ENCODE measurements around the gene OR2W3. TPM values are rescaled to one million over a fixed set of nuclear protein-coding genes. Genes with fewer than 3 reads are reported as not detected.

Gene OR2W3
- total RNA-seq, 2 donors from 2014 or later = 0.82 to 0.96 TPM

DNA sequence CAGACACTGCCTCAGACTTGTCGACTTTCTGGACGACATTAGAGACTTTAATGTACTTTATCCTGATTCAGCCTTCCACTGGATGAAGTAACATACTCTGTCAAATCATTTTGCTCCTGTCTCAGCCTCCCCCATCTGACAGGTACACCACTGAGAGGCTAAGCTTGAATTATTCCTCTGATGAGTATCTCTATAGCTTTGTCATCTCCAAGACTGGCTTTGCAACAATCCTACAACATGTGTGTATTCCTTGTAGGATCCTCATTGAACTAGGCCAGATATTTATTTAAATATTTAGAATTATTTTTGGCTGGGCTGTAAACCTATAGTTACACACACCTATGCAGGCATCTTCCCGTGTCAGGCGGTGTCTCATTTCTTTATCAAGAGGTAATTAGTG lies 39.5 kb upstream of the OR2W3 start:
- Histone ChIP-seq H3K9ac (ENCODE audit: low read depth in 2 of 2, low read length in 2 of 2) (no peak overlapping the region), H3K27ac (no peak overlapping the region), H3K27me3 (peaks cover 5% of the 10 kb centered on the region), H3K36me3 (no peaks in the 10 kb centered on the region), H3K4me3 (no peak overlapping the region), H3K9me3 (no peaks in the 10 kb centered on the region), H3K4me1 (no peaks in the 10 kb centered on the region)
- TF ChIP-seq, protein P1, sequence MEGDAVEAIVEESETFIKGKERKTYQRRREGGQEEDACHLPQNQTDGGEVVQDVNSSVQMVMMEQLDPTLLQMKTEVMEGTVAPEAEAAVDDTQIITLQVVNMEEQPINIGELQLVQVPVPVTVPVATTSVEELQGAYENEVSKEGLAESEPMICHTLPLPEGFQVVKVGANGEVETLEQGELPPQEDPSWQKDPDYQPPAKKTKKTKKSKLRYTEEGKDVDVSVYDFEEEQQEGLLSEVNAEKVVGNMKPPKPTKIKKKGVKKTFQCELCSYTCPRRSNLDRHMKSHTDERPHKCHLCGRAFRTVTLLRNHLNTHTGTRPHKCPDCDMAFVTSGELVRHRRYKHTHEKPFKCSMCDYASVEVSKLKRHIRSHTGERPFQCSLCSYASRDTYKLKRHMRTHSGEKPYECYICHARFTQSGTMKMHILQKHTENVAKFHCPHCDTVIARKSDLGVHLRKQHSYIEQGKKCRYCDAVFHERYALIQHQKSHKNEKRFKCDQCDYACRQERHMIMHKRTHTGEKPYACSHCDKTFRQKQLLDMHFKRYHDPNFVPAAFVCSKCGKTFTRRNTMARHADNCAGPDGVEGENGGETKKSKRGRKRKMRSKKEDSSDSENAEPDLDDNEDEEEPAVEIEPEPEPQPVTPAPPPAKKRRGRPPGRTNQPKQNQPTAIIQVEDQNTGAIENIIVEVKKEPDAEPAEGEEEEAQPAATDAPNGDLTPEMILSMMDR (IDR thresholded peaks at IDR 0.05) = no peak
- intact Hi-C loops (cut with DNase I) = no loop called here
- DNase-seq = no peak

DNA sequence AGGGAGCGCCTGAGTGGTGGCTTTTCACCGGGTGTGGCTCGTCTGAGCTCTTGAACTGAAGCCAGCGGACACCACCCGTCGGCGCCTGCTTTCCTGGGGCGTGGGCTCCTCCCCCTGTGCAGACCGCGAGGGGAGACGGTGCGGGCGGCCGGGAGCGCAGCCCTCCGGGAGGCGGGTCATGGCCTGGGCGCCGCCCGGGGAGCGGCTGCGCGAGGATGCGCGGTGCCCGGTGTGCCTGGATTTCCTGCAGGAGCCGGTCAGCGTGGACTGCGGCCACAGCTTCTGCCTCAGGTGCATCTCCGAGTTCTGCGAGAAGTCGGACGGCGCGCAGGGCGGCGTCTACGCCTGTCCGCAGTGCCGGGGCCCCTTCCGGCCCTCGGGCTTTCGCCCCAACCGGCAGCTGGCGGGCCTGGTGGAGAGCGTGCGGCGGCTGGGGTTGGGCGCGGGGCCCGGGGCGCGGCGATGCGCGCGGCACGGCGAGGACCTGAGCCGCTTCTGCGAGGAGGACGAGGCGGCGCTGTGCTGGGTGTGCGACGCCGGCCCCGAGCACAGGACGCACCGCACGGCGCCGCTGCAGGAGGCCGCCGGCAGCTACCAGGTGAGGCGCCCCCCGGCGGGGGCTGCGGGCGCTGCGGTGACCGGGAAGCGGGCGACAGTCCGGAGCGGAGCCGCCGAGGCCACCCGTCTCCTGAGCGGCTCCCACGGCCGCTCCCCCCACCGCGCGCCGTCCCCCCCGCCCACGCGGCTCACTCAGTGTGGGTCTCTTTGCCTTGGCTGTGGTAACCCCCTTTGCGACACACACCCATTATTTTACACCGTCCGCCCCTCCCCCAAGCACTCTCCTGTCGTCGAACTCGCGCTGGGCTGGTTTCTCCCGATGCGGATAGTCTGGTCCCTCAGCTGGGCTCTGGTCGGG lies 38.1 kb upstream of the OR2W3 start, which contains the start of gene TRIM58:
Gene TRIM58 (plus strand): TSS at position 119 of the 916 bp plus-strand sequence. CDS start 60 bp downstream, at position 179.
- Histone ChIP-seq H3K27ac (peak within 1 kb of the TSS; percentile 40), H3K4me1 (no peaks in the 10 kb centered on the region), H3K9me3 (no peaks in the 10 kb centered on the region), H3K27me3 (peaks cover 5% of the 10 kb centered on the region), H3K4me3 (peak within 1 kb of the TSS; percentile 59), H3K36me3 (no peaks in the 10 kb centered on the region), H3K9ac (ENCODE audit: low read depth in 2 of 2, low read length in 2 of 2) (peak within 1 kb of the TSS in 1 of 2 donors; percentile 24)
- TF ChIP-seq, protein P1 (IDR thresholded peaks at IDR 0.05) = no peak
- DNase-seq = peak; percentile 76
- intact Hi-C loops (cut with DNase I) = no loop called here

DNA sequence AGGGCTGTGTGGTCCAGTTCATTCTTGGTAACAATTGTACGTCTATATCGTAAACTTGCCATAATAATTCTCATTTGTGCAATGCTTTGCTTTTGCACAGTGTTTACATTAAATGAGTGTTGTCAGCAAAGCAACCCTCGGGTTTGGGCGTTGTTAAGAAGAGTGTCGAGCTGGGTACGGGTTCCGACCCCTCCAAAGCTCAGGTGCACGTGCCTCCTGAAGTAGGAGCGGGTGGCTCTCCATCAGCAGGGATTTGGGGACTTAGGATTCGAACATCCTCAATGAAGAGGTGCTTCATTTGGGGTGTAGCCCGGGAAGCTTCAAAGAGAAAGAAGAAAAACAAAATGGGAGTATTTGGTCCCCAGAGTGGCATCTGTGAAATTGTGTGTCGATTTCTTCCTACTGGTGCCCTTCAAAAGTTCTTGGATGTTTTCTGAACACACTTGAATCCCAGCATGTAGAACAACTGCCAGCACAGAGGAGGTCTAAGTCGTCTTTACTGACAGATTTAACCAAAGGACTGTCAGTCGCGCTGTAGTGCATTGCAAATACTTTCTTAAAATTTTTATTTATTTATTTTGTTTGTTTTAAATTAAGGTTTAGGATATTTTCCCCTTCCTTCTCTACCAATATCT lies 37.3 kb upstream of the OR2W3 start:
- intact Hi-C loops (cut with DNase I) = no loop called here
- Histone ChIP-seq H3K36me3 (no peaks in the 10 kb centered on the region), H3K27ac (no peak overlapping the region), H3K9ac (ENCODE audit: low read depth in 2 of 2, low read length in 2 of 2) (no peak overlapping the region), H3K4me3 (peak overlapping the region; percentile 59), H3K4me1 (no peaks in the 10 kb centered on the region), H3K9me3 (no peaks in the 10 kb centered on the region), H3K27me3 (peaks cover 5% of the 10 kb centered on the region)
- TF ChIP-seq, protein P1 (IDR thresholded peaks at IDR 0.05) = no peak
- DNase-seq = no peak

DNA sequence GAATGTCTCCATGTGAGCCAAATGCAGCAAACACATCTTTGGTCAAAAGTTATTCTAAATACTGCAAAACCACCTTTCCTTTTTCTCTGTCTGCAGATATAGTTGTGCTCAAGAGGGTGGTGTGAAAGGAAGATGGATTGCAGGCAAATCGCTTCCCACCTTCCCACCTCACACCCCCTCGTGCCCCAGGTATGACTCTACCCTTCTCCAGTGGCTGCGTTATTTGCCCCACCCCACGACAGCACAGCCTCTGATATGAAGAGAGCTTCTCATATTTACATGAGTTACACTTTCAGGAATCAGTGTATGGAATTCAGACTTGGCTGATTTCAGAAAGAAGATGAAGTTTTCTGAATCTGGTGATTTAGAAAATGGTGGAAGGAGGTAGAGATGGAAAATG lies 32.6 kb upstream of the OR2W3 start:
- no peaks in the 10 kb centered on the region for H3K27me3 ChIP-seq
- intact Hi-C loops (cut with DNase I) = no loop called here
- H3K27ac ChIP-seq = no peak overlapping the region
- H3K9ac ChIP-seq (ENCODE audit: low read depth in 2 of 2, low read length in 2 of 2) = no peak overlapping the region
- no peaks in the 10 kb centered on the region for H3K4me1 ChIP-seq
- no peak for DNase-seq
- no peaks in the 10 kb centered on the region for H3K36me3 ChIP-seq
- no peak overlapping the region for H3K4me3 ChIP-seq
- TF ChIP-seq, protein P1 (IDR thresholded peaks at IDR 0.05) = no peak
- no peaks in the 10 kb centered on the region for H3K9me3 ChIP-seq

DNA sequence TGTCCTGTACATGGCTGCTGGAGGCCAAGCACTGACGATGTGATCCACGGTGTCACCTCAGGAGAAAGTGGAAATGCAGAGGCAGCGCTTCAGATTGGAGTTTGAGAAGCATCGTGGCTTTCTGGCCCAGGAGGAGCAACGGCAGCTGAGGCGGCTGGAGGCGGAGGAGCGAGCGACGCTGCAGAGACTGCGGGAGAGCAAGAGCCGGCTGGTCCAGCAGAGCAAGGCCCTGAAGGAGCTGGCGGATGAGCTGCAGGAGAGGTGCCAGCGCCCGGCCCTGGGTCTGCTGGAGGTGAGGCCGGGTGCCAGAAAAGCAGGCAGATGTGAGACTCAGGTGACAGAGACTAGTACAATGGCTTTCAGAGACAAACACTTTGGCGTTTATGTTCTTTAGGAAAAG lies 30.7 kb upstream of the OR2W3 start:
- Histone ChIP-seq H3K9ac (ENCODE audit: low read depth in 2 of 2, low read length in 2 of 2) (no peak overlapping the region), H3K27ac (no peak overlapping the region), H3K9me3 (no peaks in the 10 kb centered on the region), H3K4me3 (no peak overlapping the region), H3K36me3 (no peaks in the 10 kb centered on the region), H3K4me1 (no peaks in the 10 kb centered on the region), H3K27me3 (no peaks in the 10 kb centered on the region)
- no peak for DNase-seq
- intact Hi-C loops (cut with DNase I) = no loop called here
- TF ChIP-seq, protein P1 (IDR thresholded peaks at IDR 0.05) = no peak

Data from colonic mucosa (tissue), 4 donors.